Hepatocyte (in vitro differentiated cells): ENCODE data around the gene TRIP12. TPM values are rescaled to one million over a fixed set of nuclear protein-coding genes. Genes with fewer than 3 reads are reported as not detected.
"Not testable (repeated sequence)": the region's sequence is repeated elsewhere in the genome, so short reads cannot be mapped to it uniquely, and the experiment has no call there.

Experiments used
- DNase-seq: peaks from one replicate; pipeline ENCODE4 v3.0.0-alpha.2; 2016; ENCODE audit warnings: low spot score
- H2AFZ ChIP-seq: fragments of 200-600 bp; sonication (generic); 2 replicates; pipeline ENCODE4 v1.6.0; 2016; ENCODE audit warnings: antibody characterized with exemption, mild to moderate bottlenecking
- H3K27ac ChIP-seq: fragments of 200-600 bp; sonication (generic); 2 replicates; pipeline ENCODE4 v1.5.1; 2016; ENCODE audit warnings: mild to moderate bottlenecking
- H3K27me3 ChIP-seq: fragments of 200-600 bp; sonication (generic); 2 replicates; pipeline ENCODE4 v1.6.1; 2016
- H3K36me3 ChIP-seq: fragments of 200-600 bp; sonication (generic); replicated peaks from 2 replicates; pipeline ENCODE4 v1.5.1; 2016; ENCODE audit warnings: low read depth; ENCODE audit not compliant: insufficient read depth
- H3K4me1 ChIP-seq: fragments of 200-600 bp; sonication (generic); 2 replicates; pipeline ENCODE4 v1.5.1; 2016; ENCODE audit warnings: mild to moderate bottlenecking, moderate library complexity; ENCODE audit not compliant: insufficient read depth
- H3K4me2 ChIP-seq: fragments of 200-600 bp; sonication (generic); 2 replicates; pipeline ENCODE4 v1.6.0; 2016
- H3K4me3 ChIP-seq: fragments of 200-600 bp; sonication (generic); 2 replicates; pipeline ENCODE4 v1.5.1; 2016; ENCODE audit warnings: mild to moderate bottlenecking
- H3K79me2 ChIP-seq: fragments of 200-600 bp; sonication (generic); 2 replicates; pipeline ENCODE4 v1.6.0; 2017; ENCODE audit warnings: mild to moderate bottlenecking
- H3K9me2 ChIP-seq: fragments of 200-600 bp; sonication (generic); replicated peaks from 2 replicates; pipeline ENCODE4 v1.6.0; 2017; ENCODE audit warnings: mild to moderate bottlenecking; ENCODE audit not compliant: insufficient read depth
- H3K9me3 ChIP-seq: fragments of 200-600 bp; sonication (generic); 2 replicates; pipeline ENCODE4 v1.5.1; 2016; ENCODE audit warnings: low read depth, mild to moderate bottlenecking
- H4K20me1 ChIP-seq: fragments of 200-600 bp; sonication (generic); 2 replicates; pipeline ENCODE4 v1.6.0; 2016; ENCODE audit warnings: mild to moderate bottlenecking; ENCODE audit not compliant: insufficient read depth, poor library complexity, severe bottlenecking
- CTCF ChIP-seq: fragments of 200-600 bp; sonication (generic); IDR thresholded peaks from 2 replicates; pipeline ENCODE4 v1.5.1; 2016; ENCODE audit warnings: antibody characterized with exemption, mild to moderate bottlenecking; ENCODE audit not compliant: poor library complexity
- EZH2 ChIP-seq: fragments of 200-600 bp; sonication (generic); IDR thresholded peaks from 2 replicates; pipeline ENCODE4 v1.6.1; 2016; ENCODE audit warnings: antibody characterized with exemption, mild to moderate bottlenecking, borderline replicate concordance
- EZH2phosphoT487 ChIP-seq: fragments of 200-600 bp; sonication (generic); IDR thresholded peaks from one replicate; pipeline ENCODE4 v1.6.1; 2018; ENCODE audit warnings: antibody characterized with exemption, mild to moderate bottlenecking, low read depth, moderate library complexity; ENCODE audit not compliant: unreplicated experiment, severe bottlenecking
- WGBS: methylation state at CpG from one replicate; pipeline ENCODE4 v1.1.6; 2016; ENCODE audit warnings: low lambda C conversion rate; ENCODE audit errors: missing lambda C conversion rate; 5-methylcytosine and 5-hydroxymethylcytosine counted together
- polyA plus RNA-seq: library from polyadenylated mRNA; unstranded; fragments of >200 nt; fragmentation: Nextera tagmentation; extraction: Ambion mirVana; gene quantifications from 2 replicates; pipeline ENCODE4 v1.2.1, GENCODE V29; 2016
- total RNA-seq: library from RNA; depleted of rRNA; stranded (reverse); fragments of >200 nt; gene quantifications from 2 replicates; pipeline ENCODE4 v1.2.3, GENCODE V29; 2014

TRIP12 gene
- total and polyA plus RNA-seq, 2 experiments from 2014 or later, result 40.7 to 136 TPM

- Histone ChIP-seq H3K36me3 (no peaks in the 10 kb centered on the region), H3K9me2 (no peaks in the 10 kb centered on the region), H3K4me2 (no peak overlapping the region), H4K20me1 (no peaks in the 10 kb centered on the region), H3K79me2 (no peaks in the 10 kb centered on the region), H2AFZ (no peak overlapping the region), H3K27me3 (no peaks in the 10 kb centered on the region), H3K4me3 (no peak overlapping the region), H3K27ac (no peak overlapping the region), H3K4me1 (no peaks in the 10 kb centered on the region), H3K9me3 (no peaks in the 10 kb centered on the region)
- no peak for DNase-seq
- no peak for TF ChIP-seq EZH2
- TF ChIP-seq CTCF, result no peak
- TF ChIP-seq EZH2phosphoT487, result no peak
- 92% methylated on average over 1 of the region's 1 CpG for WGBS
Measured at GRCh38 chr2:229794636-229795035, 127.2 kb downstream of the TRIP12 start.

GRCh38 chr2:229786289-229786688 lies 135.5 kb downstream of the TRIP12 start:
- H3K9me3 ChIP-seq, H3K4me1 ChIP-seq, DNase-seq, H2AFZ ChIP-seq, H3K4me3 ChIP-seq, H4K20me1 ChIP-seq, H3K9me2 ChIP-seq, H3K36me3 ChIP-seq, H3K27ac ChIP-seq, H3K27me3 ChIP-seq, H3K4me2 ChIP-seq, H3K79me2 ChIP-seq: not testable (repeated sequence)
- WGBS, result over 99% methylated on average over 11 of the region's 11 CpGs

GRCh38 chr2:229784791-229785190 lies 137.0 kb downstream of the TRIP12 start:
- no peak for DNase-seq
- no peak overlapping the region for H3K27ac ChIP-seq
- WGBS, result 94% methylated on average over 2 of the region's 2 CpGs

GRCh38 chr2:229783108-229783721 lies 138.6 kb downstream of the TRIP12 start:
- no peak overlapping the region for H2AFZ ChIP-seq
- no peak overlapping the region for H3K4me2 ChIP-seq
- H3K4me3 ChIP-seq, result no peak overlapping the region
- 95% methylated on average over 5 of the region's 5 CpGs for WGBS
- no peaks in the 10 kb centered on the region for H3K9me3 ChIP-seq
- H3K27me3 ChIP-seq, result no peaks in the 10 kb centered on the region
- no peaks in the 10 kb centered on the region for H3K4me1 ChIP-seq
- peaks cover 2% of the 10 kb centered on the region for H3K79me2 ChIP-seq
- H3K36me3 ChIP-seq, result no peaks in the 10 kb centered on the region
- no peak for DNase-seq
- no peak overlapping the region for H3K27ac ChIP-seq
- H4K20me1 ChIP-seq, result peaks cover 5% of the 10 kb centered on the region
- no peak for TF ChIP-seq CTCF
- no peak for TF ChIP-seq EZH2
- TF ChIP-seq EZH2phosphoT487, result no peak
- no peaks in the 10 kb centered on the region for H3K9me2 ChIP-seq

More at GRCh38 chr2:229784791-229785190, 137.0 kb downstream of the TRIP12 start:
- H4K20me1 ChIP-seq, result peaks cover 5% of the 10 kb centered on the region
- H3K4me2 ChIP-seq, result no peak overlapping the region
- no peaks in the 10 kb centered on the region for H3K9me3 ChIP-seq
- no peaks in the 10 kb centered on the region for H3K9me2 ChIP-seq
- TF ChIP-seq CTCF, result no peak
- no peak for TF ChIP-seq EZH2
- peaks cover 2% of the 10 kb centered on the region for H3K79me2 ChIP-seq
- no peak overlapping the region for H2AFZ ChIP-seq
- no peaks in the 10 kb centered on the region for H3K27me3 ChIP-seq
- no peaks in the 10 kb centered on the region for H3K36me3 ChIP-seq
- H3K4me1 ChIP-seq, result no peaks in the 10 kb centered on the region
- no peak overlapping the region for H3K4me3 ChIP-seq
